Smooth muscle cell of the brain vasculature (primary cell): ENCODE data around the gene DNAJB9.
A peak's percentile ranks its signal among the peaks of the same experiment; 100 is the strongest.

Experiments used
- DNase-seq: peaks from one replicate; pipeline ENCODE4 v3.0.0-alpha.2; 2012; ENCODE audit warnings: low read depth, low spot score

DNAJB9 gene

GRCh38 chr7:108605559-108606201 is 36.0 kb downstream of the DNAJB9 start:
- DNase-seq = no peak

- no peak for DNase-seq
Measured at GRCh38 chr7:108609643-108610042, 40.0 kb downstream of the DNAJB9 start.

- no peak for DNase-seq
Measured at GRCh38 chr7:108611268-108611667, 41.6 kb downstream of the DNAJB9 start.

- peak; percentile 17 for DNase-seq
Measured at GRCh38 chr7:108613147-108613948, 43.7 kb downstream of the DNAJB9 start.

GRCh38 chr7:108613949-108614381 is 44.3 kb downstream of the DNAJB9 start:
- no peak for DNase-seq

- DNase-seq = no peak
Measured at GRCh38 chr7:108614896-108615295, 45.2 kb downstream of the DNAJB9 start.

GRCh38 chr7:108618056-108618455 is 48.4 kb downstream of the DNAJB9 start:
- DNase-seq = no peak

- no peak for DNase-seq
Measured at GRCh38 chr7:108623220-108623619, 53.5 kb downstream of the DNAJB9 start.
